Adrenal gland (tissue), 19 donors: ENCODE results near the gene HIVEP3. TPM values are rescaled to one million over a fixed set of nuclear protein-coding genes. Genes with fewer than 3 reads are reported as not detected.

Experiments
- DNase-seq, 7 donors: peaks; one replicate each; pipeline ENCODE4 v3.0.0-alpha.2; 2019 to 2020
- H3K27ac ChIP-seq, 5 donors: fragments of 200-600 bp; sonication (generic) in 4 of 5; 1 replicate in 3 of 5; 2 replicates in 2 of 5; pipeline versions ENCODE4 v1.5.1 to v1.8.0; 2016 to 2020; ENCODE audit warnings: mild to moderate bottlenecking in 1 of 5
- H3K27me3 ChIP-seq: fragments of 200-600 bp; 2 replicates; pipeline ENCODE4 v1.8.0; 2021
- H3K36me3 ChIP-seq, 2 donors: fragments of 200-600 bp; replicated peaks in 1 of 2; 1 replicate in 1 of 2; 2 replicates in 1 of 2; pipeline versions ENCODE4 v1.5.1 to v1.8.0; 2018 to 2022
- H3K4me1 ChIP-seq, 2 donors: fragments of 200-600 bp; replicated peaks in 1 of 2; 1 replicate in 1 of 2; 2 replicates in 1 of 2; pipeline versions ENCODE4 v1.5.1 to v1.8.0; 2018 to 2021
- H3K4me3 ChIP-seq, 4 donors: fragments of 200-600 bp; sonication (generic) in 3 of 4; one replicate each; pipeline ENCODE4 v1.5.1; 2016 to 2018
- H3K9me3 ChIP-seq, 3 donors: fragments of 200-600 bp; sonication (generic) in 1 of 3; replicated peaks in 1 of 3; 1 replicate in 2 of 3; 2 replicates in 1 of 3; pipeline versions ENCODE4 v1.5.1 to v1.8.0; 2016 to 2021
- CTCF ChIP-seq, 6 experiments: fragments of 450-650 bp in 4 of 6; fragments of 200-600 bp in 2 of 6; sonication (generic) in 1 of 6; IDR thresholded peaks; 1 replicate in 5 of 6; 2 replicates in 1 of 6; pipeline versions ENCODE4 v1.5.1 to v1.8.0; 2016 to 2021; ENCODE audit warnings: antibody characterized with exemption in 6 of 6, mild to moderate bottlenecking in 2 of 6, moderate library complexity in 1 of 6
- POLR2A ChIP-seq, 2 donors: fragments of 450-650 bp; IDR thresholded peaks; one replicate each; pipeline ENCODE4 v1.6.1; 2017; ENCODE audit warnings: antibody characterized with exemption in 2 of 2, mild to moderate bottlenecking in 2 of 2, moderate library complexity in 1 of 2
- WGBS, 4 donors: extraction: QIAGEN DNeasy Blood & Tissue Kit in 2 of 4; methylation state at CpG; one replicate each; pipeline versions ENCODE4 v1.1.5 to v1.1.7; 2013 to 2017; 5-methylcytosine and 5-hydroxymethylcytosine counted together
- intact Hi-C, 2 donors: fragments of 100-400 bp; cut with DNase I; formaldehyde crosslinking; loops; one replicate each; pipeline versions ENCODE4 v1.14.1 to v1.15.0; 2022 to 2023
- long read RNA-seq, 10 donors: library from polyadenylated mRNA in 3 of 10; unstranded in 2 of 10; stranded (forward) in 1 of 10; transcript quantifications; one replicate each; pipeline ENCODE4 v2.0.0 and lab custom pipeline, GENCODE V29; 2021 to 2026
- polyA plus RNA-seq, 3 donors: library from polyadenylated mRNA; stranded (reverse); fragments of 200-250 nt in 2 of 3; fragments of 350-450 nt in 1 of 3; fragmentation: Illumina TruSeq in 1 of 3; extraction: RNeasy Lipid Tissue Mini Kit (QIAGEN cat#74804) in 1 of 3; gene quantifications; one replicate each; pipeline ENCODE4 v1.2.3, GENCODE V29; 2013 to 2014
- total RNA-seq, 9 donors: library from RNA; depleted of rRNA in 4 of 9; stranded (reverse); fragments of >200 nt in 4 of 9; fragments of 120-200 nt in 1 of 9; fragmentation: NEBNext Ultra II Directional in 1 of 9; extraction: Animal tissue kit (Norgen Biotek cat#: 25700) in 1 of 9; gene quantifications; one replicate each; pipeline versions ENCODE4 v1.1.0 to v1.2.4, GENCODE V29; 2013 to 2023
- donor health status: healthy with polysubstance abuse.
- donor health status: Bipolar disorder and iron deficiency.
- donor health status: DM: yes; HTN: yes; CAD: no.
- donor health status: DM: no; HTN: no; CAD: no.
- donor health status: DM: no; HTN: no; CAD: no.
- donor health status: DM: yes; HTN: yes; CAD: no.

The HIVEP3 gene
- 1 to 10 TPM; 3.2 to 7.7 (median 6.6) TPM for total RNA-seq
- polyA plus RNA-seq: 1 to 10 TPM; 6.9 to 7.7 (median 7.6) TPM
- long read RNA-seq, donor 1: 0 reads
- long read RNA-seq, donor 2: 0 reads
- long read RNA-seq, donor 3: 0 reads
- long read RNA-seq, donor 4, partial matches to known transcripts: 0 of 4 reads
- long read RNA-seq, donor 4, other reads (novel, unspliced or antisense): 4 of 4 reads
- long read RNA-seq, donor 5, partial matches to known transcripts: 0 of 10 reads
- long read RNA-seq, donor 5, other reads (novel, unspliced or antisense): 7 of 10 reads
- long read RNA-seq, donor 6, partial matches to known transcripts: 0 of 1 reads
- long read RNA-seq, donor 6, other reads (novel, unspliced or antisense): 1 of 1 reads
- long read RNA-seq, donor 7: 0 reads
- long read RNA-seq, donor 8: 0 reads
- long read RNA-seq, donor 9: 0 reads
- long read RNA-seq, donor 10: 0 reads

- 2 to 13% (median 9%) methylated on average over 15 of the region's 15 CpGs for WGBS, 4 donors
- H3K27ac ChIP-seq: peak within 1 kb of the TSS in 3 of 5 donors; percentile 45 to 76 (median 48)
- intact Hi-C loops: no loop called here
Observed at GRCh38 chr1:41918450-41919043, at the start of gene HIVEP3. Gene HIVEP3 (minus strand): TSS chr1:41918922.

GRCh38 chr1:41964400-41964799 is 45.7 kb upstream of the HIVEP3 start:
- intact Hi-C loops: no loop called here
- Histone ChIP-seq H3K36me3 (no peaks in the 10 kb centered on the region), H3K9me3 (no peaks in the 10 kb centered on the region), H3K4me1 (no peaks in the 10 kb centered on the region), H3K4me3 (no peak overlapping the region), H3K27me3 (no peaks in the 10 kb centered on the region), H3K27ac (no peak overlapping the region)
- DNase-seq: no peak
- 87 to 100% (median 96%) methylated on average over 1 to 3 of the region's 3 CpGs for WGBS, 4 donors
- TF ChIP-seq CTCF (IDR thresholded peaks at IDR 0.05): no peak
- no peak for TF ChIP-seq POLR2A (IDR thresholded peaks at IDR 0.05)

More at GRCh38 chr1:41918450-41919043, at the start of gene HIVEP3:
- H3K9me3 ChIP-seq: no peaks in the 10 kb centered on the region
- H3K4me1 ChIP-seq: peaks cover 6 to 33% of the 10 kb centered on the region in 2 donors
- H3K36me3 ChIP-seq: no peaks in the 10 kb centered on the region
- peak in 2 of 7 donors; percentile 21 to 23 for DNase-seq
- H3K4me3 ChIP-seq: peak within 1 kb of the TSS; percentile 33 to 84 (median 48)
- TF ChIP-seq POLR2A (IDR thresholded peaks at IDR 0.05) (no peak), CTCF (IDR thresholded peaks at IDR 0.05) (peak in 5 of 6 experiments; percentile 13 to 48 (median 29))
- H3K27me3 ChIP-seq: no peaks in the 10 kb centered on the region

DNA sequence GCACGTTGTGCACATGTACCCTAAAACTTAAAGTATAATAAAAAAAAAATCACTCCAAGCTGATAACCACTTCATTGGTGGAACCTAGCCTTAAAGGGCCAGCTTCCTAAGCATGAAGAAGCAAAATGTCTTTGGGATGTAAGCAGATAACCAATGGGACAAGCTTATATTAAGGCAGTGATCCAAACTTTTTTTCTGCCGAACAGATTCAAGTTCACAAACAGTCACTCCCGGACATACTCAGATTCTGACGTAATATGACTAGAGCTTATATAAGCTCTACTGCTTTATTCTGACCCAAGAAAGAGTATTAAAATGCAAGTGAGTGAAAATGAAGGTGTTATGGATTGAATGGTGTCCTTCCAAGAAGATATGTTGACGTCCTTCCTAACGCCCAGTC is 44.9 kb upstream of the HIVEP3 start:
- no peak overlapping the region for H3K4me3 ChIP-seq
- no peak for DNase-seq
- WGBS, 4 donors: 79 to 89% (median 87%) methylated on average over 6 of the region's 6 CpGs
- H3K9me3 ChIP-seq: no peaks in the 10 kb centered on the region
- intact Hi-C loops: no loop called here
- H3K36me3 ChIP-seq: no peaks in the 10 kb centered on the region
- no peak overlapping the region for H3K27ac ChIP-seq
- no peaks in the 10 kb centered on the region for H3K27me3 ChIP-seq
- no peaks in the 10 kb centered on the region for H3K4me1 ChIP-seq
- TF ChIP-seq POLR2A (IDR thresholded peaks at IDR 0.05) (no peak), CTCF (IDR thresholded peaks at IDR 0.05) (no peak)

DNA sequence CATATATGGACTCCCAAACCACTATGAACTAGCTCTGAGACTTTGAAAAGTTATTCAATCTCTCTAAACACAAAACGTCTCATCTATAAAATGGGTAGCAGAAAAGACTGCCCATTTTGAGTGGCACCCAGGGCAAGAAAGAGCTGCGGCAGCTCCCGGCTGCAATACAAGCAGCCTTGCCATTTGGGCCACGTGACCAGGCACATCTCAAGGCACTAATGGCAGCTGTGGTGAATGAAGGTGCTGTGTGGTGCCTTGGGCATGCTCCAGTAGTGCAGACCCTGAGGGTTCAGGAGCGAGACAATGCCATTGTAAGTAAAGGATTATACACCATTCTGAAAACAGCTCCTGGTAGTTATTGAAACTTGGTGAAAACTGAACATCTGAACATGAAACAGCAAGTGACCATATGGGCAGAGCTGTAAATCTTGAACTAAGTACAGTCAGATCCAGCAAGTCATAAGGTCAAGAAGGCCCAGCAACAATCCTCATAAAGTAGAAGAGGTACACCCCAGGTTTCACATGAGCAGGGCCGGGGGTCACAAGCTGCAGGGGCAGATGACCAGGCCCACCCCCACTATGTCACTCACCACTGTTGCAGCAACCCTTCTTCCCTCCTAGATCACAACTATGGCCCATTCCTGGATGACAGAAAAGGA is 39.4 kb upstream of the HIVEP3 start:
- intact Hi-C loops: no loop called here
- no peak for DNase-seq

More for the DNA sequence above, 39.4 kb upstream of the HIVEP3 start:
- Histone ChIP-seq H3K4me3 (no peak overlapping the region), H3K36me3 (no peaks in the 10 kb centered on the region), H3K27me3 (no peaks in the 10 kb centered on the region), H3K4me1 (peaks cover 8 to 39% of the 10 kb centered on the region in 2 donors), H3K9me3 (no peaks in the 10 kb centered on the region), H3K27ac (peak overlapping the region in 1 of 5 donors; percentile 37)
- TF ChIP-seq CTCF (IDR thresholded peaks at IDR 0.05) (no peak), POLR2A (IDR thresholded peaks at IDR 0.05) (no peak)
- 72 to 92% (median 80%) methylated on average over 3 to 6 of the region's 6 CpGs for WGBS, 4 donors
